GM12891 (cell line): ENCODE results near the gene DSTN.

ENCODE experiments used
- POLR2A ChIP-seq: IDR thresholded peaks from 2 replicates; pipeline ENCODE4 v1.6.1; 2011; ENCODE audit warnings: low read depth, low read length, control low read depth
- POLR2AphosphoS5 ChIP-seq: IDR thresholded peaks from 2 replicates; pipeline ENCODE4 v1.6.1; 2011; ENCODE audit warnings: low read depth, low read length, control low read depth
- SPI1 ChIP-seq: IDR thresholded peaks from 2 replicates; pipeline ENCODE4 v1.6.1; 2011; ENCODE audit warnings: low read depth, low read length, control low read depth

GRCh38 chr20:17605131-17605660 is 35.3 kb downstream of the DSTN start:
- TF ChIP-seq SPI1: no peak
- TF ChIP-seq POLR2A: no peak
- no peak for TF ChIP-seq POLR2AphosphoS5
